ENCODE data around the gene LUC7L. TPM values are rescaled to one million over a fixed set of nuclear protein-coding genes. Genes with fewer than 3 reads are reported as not detected.

The LUC7L gene
- total and polyA plus RNA-seq, 8 donors, result 77.5 to 221 (median 110) TPM

GRCh38 chr16:245105-245504 is 15.9 kb upstream of the LUC7L start:
- H3K4me1 ChIP-seq, result peaks cover 0 to 29% (median 16%) of the 10 kb centered on the region in 4 donors
- no peak for DNase-seq
- peaks cover 0 to 23% (median 12%) of the 10 kb centered on the region in 4 donors for H3K36me3 ChIP-seq
- no peaks in the 10 kb centered on the region for H3K27me3 ChIP-seq
- no peak for TF ChIP-seq CTCF (IDR thresholded peaks at IDR 0.05)
- TF ChIP-seq EP300 (IDR thresholded peaks at IDR 0.05), result no peak
- H3K9me3 ChIP-seq, result no peaks in the 10 kb centered on the region
- H3K27ac ChIP-seq, result no peak overlapping the region
- intact Hi-C loops (cut with DNase I; ENCODE audit: low total_unique reads), result no loop called here
- H3K4me3 ChIP-seq, result no peak overlapping the region
- 91 to 93% (median 91%) methylated on average over 9 of the region's 9 CpGs for WGBS, 5 donors

GRCh38 chr16:243348-243747 is 14.1 kb upstream of the LUC7L start:
- H3K36me3 ChIP-seq, result peaks cover 0 to 5% (median 2%) of the 10 kb centered on the region in 4 donors
- no peak overlapping the region for H3K4me3 ChIP-seq
- DNase-seq, result no peak
- peaks cover 0 to 31% (median 18%) of the 10 kb centered on the region in 4 donors for H3K4me1 ChIP-seq
- 71 to 80% (median 72%) methylated on average over 4 of the region's 4 CpGs for WGBS, 5 donors
- TF ChIP-seq POLR2AphosphoS5 (IDR thresholded peaks at IDR 0.05) (no peak), CTCF (IDR thresholded peaks at IDR 0.05) (no peak), EP300 (IDR thresholded peaks at IDR 0.05) (no peak), POLR2A (IDR thresholded peaks at IDR 0.05) (no peak)
- intact Hi-C loops (cut with DNase I; ENCODE audit: low total_unique reads), result no loop called here
- no peaks in the 10 kb centered on the region for H3K9me3 ChIP-seq
- H3K27me3 ChIP-seq, result no peaks in the 10 kb centered on the region
- no peak overlapping the region for H3K27ac ChIP-seq

- H3K4me3 ChIP-seq, result no peak overlapping the region
- no peaks in the 10 kb centered on the region for H3K9me3 ChIP-seq
- H3K4me1 ChIP-seq, result peaks cover 0 to 31% (median 18%) of the 10 kb centered on the region in 4 donors
- 76 to 86% (median 84%) methylated on average over 7 to 10 of the region's 10 CpGs for WGBS, 5 donors
- H3K36me3 ChIP-seq, result peaks cover 0 to 6% (median 0%) of the 10 kb centered on the region in 4 donors
- intact Hi-C loops (cut with DNase I; ENCODE audit: low total_unique reads), result no loop called here
- TF ChIP-seq POLR2A (IDR thresholded peaks at IDR 0.05) (no peak), CTCF (IDR thresholded peaks at IDR 0.05) (no peak), POLR2AphosphoS5 (IDR thresholded peaks at IDR 0.05) (no peak), EP300 (IDR thresholded peaks at IDR 0.05) (no peak)
- H3K27me3 ChIP-seq, result no peaks in the 10 kb centered on the region
- peak overlapping the region in 1 of 5 donors; percentile 32 for H3K27ac ChIP-seq
- no peak for DNase-seq
Measured at GRCh38 chr16:242281-242680, 13.0 kb upstream of the LUC7L start.

- Histone ChIP-seq H3K27me3 (no peaks in the 10 kb centered on the region), H3K9me3 (no peaks in the 10 kb centered on the region), H3K27ac (peak overlapping the region in 2 of 5 donors; percentile 15 to 34), H3K4me1 (peaks cover 5 to 41% (median 25%) of the 10 kb centered on the region in 4 donors), H3K36me3 (peaks cover 0 to 6% (median 0%) of the 10 kb centered on the region in 4 donors), H3K4me3 (no peak overlapping the region)
- no peak for DNase-seq
- WGBS, 5 donors, result 76 to 95% (median 85%) methylated on average over 8 of the region's 8 CpGs
- intact Hi-C loops (cut with DNase I; ENCODE audit: low total_unique reads), result no loop called here
- TF ChIP-seq EP300 (IDR thresholded peaks at IDR 0.05) (no peak), POLR2A (IDR thresholded peaks at IDR 0.05) (no peak), POLR2AphosphoS5 (IDR thresholded peaks at IDR 0.05) (no peak), CTCF (IDR thresholded peaks at IDR 0.05) (no peak)
Measured at GRCh38 chr16:240559-240958, 11.3 kb upstream of the LUC7L start.
